GM18873 (cell line): ENCODE measurements around the gene CFH.
"Not testable (repeated sequence)": the region's sequence is repeated elsewhere in the genome, so short reads cannot be mapped to it uniquely, and the experiment has no call there.

ENCODE experiments used
- ATAC-seq: cut with Tn5 transposase; IDR thresholded peaks from one replicate; pipeline ENCODE4 v1.9.1; 2021; ENCODE audit warnings: mild to moderate bottlenecking, moderate library complexity, moderate number of reproducible peaks; ENCODE audit not compliant: unreplicated experiment, low FRiP score

Gene CFH

DNA sequence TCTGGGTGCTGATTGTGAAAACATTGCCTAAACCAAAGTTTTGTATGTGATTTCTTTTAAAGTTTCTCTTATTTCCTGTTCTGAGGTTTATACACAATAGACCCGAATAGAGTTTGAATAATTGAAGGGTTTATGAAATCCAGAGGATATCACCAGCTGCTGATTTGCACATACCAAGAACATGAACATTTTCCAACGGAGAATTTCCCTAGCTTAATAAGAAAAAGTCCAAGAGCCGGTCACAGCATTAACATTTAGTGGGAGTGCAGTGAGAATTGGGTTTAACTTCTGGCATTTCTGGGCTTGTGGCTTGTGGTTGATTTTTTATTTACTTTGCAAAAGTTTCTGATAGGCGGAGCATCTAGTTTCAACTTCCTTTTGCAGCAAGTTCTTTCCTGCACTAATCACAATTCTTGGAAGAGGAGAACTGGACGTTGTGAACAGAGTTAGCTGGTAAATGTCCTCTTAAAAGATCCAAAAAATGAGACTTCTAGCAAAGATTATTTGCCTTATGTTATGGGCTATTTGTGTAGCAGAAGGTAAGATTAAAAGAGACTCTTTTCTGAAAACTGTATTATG lies at the start of gene CFH:
Gene CFH, plus strand, starts transcription at position 407 of the 579 bp plus-strand sequence. Its CDS starts 75 bp downstream, at position 482.
- ATAC-seq: no peak

DNA sequence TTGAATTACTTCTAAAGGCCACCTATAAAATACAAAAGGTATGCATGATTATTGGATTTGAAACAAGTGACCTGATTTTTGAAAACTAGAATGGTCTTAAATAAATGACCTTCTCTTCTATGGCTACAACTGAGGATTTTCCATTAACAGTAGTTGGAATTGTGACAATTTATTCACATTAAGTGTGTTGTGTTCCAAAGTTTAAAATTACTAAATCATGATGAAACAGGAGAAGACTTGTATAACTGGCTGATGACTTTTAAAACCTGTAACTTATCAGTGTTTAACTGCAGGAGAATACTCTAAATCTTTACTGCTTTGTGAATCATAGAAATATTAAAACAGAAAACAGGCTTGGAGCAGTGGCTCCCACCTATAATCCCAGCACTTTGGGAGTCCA lies 48.2 kb upstream of the CFH start:
- no peak for ATAC-seq

DNA sequence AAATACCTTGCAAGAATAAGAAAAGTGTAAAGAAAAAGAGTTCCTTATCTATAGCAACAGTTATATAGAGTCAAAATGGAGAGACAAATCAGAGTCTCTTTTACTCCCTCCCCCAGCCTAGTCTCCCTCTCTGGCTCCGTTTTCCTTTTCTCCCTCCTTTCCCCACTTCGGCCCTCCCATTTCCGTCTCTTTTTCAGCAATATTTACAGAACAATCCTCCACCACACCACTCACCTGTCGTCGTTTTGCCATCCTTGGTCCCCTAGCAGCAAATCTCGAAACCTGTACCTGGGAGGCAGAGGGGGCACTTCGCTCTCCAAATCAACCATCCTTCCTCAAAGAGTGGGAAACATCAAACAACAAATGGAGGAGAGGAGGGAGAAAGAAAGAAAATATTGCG lies 43.9 kb upstream of the CFH start:
- no peak for ATAC-seq

DNA sequence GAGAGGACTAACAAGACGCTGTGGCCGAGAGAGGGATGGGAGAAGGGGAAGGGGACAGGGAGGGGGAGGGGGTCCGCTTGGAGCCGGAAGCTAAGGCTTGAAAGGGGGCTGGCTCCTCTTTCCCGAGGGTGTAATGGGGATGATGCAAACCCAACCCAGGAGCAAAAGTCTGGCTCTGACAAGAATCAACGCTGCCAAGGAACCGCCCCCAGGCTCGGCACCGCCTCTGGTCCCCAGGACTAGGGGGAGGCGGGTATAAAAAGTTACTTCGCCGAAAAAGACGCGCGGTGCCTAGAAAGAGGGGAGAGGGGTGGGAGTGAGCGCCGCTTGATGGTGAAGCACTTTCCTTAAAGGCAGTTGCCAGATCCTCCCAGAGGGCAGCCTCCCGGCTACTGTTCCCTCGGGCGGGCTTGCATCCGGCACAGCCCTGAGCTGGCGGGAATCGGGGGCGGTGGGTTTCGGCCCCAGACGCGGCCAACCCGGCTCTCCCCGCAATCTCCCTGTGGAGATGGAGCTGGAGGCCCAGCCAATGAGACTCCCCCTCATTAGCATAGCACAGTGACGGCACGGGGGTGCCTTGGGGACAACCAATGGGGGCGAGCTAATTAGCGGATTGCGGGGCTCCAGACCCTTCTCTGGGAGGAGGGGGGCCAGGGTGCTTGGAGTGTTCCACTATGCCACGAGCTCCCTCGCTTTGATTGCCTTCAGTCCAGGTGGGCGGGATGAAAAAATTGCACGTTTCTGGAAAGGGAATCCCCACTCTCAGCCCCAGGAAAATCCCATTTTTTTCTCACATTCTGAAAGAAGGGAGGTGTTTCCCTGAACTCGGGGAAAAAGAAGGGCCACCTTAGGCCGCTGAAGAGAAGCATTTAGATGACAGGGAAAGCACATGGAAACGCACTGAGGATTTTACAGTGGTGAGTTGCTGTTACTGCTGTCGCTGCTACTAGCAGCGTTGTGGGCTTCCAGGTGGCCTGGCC lies 43.2 kb upstream of the CFH start, which contains the start of gene KCNT2:
Gene KCNT2, minus strand, starts transcription at position 51 of the 980 bp plus-strand sequence. CDS start 131 bp downstream, outside the sequence.
- ATAC-seq: no peak

DNA sequence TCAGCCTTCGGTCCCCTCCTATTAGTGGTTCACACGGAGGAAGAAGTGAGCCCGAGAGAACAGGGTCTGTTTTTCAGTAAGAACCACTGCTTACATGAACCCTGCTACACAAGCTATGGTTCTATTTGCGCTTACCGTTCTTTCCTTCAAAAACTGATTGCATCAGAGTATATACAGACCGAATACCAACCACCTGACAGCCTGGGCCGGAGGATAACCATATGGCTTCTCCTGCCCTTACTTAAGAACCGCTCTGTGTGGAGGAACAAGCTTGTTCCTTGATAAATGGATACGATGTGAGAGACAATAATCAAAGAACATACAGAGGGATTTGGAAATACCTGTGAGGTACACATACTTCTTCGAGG lies 42.5 kb upstream of the CFH start:
- ATAC-seq: no peak

DNA sequence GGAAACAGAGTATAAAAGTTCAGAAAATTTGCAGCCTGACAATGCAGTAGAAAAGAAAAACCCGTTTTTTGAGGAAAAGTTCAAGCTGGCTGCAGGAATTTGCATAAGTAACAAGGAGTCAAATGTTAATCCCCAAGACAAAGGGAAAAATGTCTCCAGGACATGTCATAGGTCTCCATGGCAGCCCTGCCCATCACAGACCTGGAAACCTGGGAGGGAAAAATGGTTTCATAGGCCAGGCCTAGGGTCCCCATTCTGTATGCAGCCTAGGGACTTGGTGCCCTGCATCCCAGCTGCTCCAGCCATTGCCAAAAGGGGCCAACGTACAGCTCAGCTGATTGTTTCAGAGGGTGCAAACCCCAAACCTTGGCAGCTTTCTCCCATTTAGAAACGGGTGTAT lies 40.0 kb upstream of the CFH start:
- no peak for ATAC-seq

DNA sequence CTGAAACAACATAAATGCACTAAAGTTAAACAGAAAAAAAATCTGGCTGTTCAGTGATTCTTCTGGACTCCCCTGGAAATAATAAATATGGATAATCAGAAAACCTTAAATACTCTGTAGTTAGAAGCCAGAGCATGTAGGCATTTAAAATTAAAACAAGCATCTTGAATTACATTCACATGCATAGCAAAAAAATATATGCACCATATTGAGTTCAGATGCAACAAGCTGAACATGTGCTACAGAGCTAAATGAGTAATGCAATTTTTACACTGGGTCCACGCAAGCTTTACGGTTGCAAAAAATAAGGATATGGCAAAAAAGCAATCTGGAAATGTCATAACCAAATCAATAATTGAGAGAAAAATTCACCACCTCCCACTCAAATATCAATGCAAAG lies 32.1 kb upstream of the CFH start:
- no peak for ATAC-seq

DNA sequence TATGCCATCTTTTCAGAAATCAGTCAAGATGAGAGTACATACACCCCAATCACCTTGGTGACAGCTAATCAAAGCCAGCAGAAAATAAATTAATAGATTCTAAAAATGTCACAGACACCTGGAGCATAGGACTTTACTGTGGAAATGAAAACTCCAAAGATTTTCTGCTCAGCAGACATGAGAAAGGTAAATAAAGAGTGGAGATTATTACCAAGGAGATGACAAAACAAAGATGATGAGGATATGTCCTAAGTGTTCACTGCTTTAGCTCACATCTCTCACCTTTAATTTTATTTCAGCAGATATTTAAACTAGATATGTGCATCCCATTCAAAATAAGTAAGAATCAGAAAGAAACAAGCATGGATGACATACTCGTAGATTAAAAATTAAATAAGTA lies 28.8 kb upstream of the CFH start:
- ATAC-seq: no peak

DNA sequence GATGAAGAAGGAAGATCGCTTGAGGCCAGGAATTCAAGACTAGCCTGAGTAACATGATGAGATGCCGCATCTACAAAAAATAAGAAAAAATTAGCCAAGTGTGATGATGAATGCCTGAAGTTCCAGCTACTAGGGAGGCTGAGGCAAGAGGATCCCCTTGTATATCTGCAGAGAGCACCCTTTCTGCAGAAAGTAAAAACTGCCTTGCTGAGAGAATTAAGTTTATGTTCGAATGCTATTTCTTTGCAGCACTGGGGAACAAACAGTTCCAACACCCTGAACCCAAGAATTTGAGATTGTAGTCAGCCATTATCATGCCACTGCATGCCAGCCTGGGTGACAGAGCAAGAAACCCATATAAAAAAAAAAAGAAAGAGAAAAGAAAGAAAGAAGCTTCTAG lies 23.0 kb upstream of the CFH start:
- ATAC-seq: no peak

DNA sequence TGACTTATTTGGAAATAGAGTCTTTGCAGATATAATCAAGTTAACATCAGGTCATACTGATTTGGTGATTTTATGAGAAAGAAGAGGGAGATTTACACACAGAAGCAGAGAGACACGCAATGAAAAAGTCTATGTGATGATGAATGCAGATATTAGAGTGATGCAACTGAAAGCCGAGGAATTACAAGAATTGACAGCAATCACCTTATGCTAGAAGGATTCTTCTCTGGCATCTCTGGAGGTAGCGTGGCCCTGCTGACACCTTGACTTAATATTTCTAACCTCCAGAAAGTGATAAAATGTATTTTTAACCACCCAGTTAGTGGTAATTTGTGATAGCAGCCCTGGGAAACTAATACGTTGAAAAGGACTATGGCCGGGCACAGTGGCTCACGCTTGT lies 14.2 kb upstream of the CFH start:
- ATAC-seq: no peak

DNA sequence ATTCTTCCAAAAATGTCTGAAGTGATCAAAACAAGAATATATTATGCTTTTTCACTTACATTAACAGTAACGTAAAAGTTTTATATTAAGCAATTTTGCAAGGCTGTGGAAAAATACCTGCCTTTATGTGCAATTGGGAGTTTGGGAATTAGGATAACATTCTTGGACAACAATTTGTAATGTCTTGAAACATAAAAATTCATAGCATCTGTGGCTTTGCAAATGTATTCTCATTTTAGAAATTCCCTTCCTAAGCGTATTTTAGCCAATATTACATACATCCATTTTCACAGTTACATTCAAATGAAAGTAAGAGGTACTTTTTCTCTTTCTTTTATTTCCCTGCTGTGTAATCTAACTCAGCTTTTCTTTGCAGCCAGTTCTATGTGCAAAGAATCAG lies 13.4 kb upstream of the CFH start:
- no peak for ATAC-seq

DNA sequence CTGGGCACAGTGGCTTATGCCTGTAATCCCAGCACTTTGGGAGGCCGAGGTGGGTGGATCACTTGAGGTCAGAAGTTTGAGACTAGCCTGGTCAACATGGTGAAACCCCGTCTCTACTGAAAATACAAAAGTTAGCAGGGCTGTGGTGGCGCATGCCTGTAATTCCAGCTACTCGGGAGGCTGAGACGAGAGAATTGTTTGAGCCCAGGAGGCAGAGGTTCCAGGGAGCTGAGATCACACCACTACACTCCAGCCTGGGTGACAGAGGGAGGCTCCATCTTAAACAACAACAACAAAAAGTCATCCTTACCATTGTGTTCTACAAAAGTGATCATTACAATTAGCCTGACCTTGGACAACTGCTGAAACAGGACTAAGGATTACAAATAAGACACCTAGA lies 12.6 kb upstream of the CFH start:
- ATAC-seq: not testable (repeated sequence)

DNA sequence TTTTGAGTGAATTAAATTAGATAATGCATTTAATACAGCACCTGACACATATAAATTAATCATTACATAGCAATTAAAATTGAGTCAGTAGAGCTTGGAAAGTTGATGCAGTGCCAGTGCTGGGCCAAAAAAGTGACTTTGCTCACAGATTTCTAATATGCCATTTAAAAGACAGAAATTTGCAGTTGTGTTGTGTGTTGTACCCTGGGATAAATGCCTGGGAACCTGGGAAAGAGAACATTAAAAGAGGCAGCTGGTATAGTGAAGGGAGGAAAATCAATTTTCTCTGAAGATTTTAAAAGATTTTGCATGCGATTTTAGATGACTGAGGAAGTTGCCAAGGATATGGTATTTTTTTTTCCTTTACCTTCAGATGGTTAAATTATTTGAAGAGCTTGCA lies 10.9 kb upstream of the CFH start:
- no peak for ATAC-seq

DNA sequence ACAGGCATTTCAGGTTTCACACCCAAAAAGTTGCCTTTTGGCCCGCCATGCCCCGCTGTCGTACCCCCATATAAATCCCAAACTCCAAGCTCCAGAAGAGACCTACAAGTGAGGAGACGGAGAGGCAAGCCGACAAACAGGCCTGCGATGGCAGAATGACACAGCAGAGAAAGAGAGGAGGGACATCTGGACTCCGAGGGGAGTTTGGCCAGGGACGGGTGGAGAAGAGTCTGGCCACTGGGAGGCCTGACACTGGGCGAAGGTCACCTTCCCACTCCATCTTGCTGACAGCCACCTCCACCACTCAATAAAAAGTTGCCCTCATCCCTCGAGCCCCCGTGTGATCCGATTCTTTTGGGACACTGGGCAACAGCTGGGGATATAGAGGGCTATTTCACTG lies 1.9 kb upstream of the CFH start:
- ATAC-seq: no peak

DNA sequence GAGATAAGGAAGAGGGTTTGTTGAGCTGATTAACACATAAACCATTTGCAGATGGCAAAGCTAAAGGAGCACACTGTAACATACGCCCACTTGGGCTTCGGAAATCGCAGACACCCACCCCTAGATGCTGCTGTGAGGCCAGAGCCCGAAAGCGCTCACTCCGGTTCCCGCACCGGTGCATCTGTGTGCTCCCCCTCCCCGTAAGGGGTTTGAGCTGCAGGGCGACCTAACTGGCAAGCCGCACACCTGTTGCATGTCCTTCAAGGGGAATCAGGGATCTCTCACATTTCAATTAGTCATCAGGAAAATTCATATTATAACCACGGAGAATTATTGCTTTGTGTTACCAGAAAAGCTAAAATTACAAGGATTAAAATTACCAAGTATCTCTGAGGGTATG lies 1.4 kb upstream of the CFH start:
- ATAC-seq: no peak

DNA sequence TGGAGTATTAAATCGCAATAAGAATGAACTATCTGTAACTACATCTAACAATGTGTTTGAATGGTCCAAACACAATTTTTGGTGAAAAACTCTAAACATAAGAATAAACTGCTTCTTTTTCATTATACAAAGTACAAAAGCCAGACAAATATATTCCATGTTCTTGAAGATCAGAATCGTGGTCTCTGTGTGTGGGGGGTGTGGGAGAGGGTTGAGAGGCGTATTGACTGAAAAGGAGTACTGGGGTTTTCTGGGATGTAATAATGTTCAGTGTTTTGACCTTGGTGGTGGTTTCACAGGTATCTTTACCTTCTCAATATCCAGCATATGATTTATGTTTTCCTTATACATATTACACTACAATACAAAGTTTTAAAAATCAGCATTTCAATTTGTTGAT lies 764 bp upstream of the CFH start:
- no peak for ATAC-seq

DNA sequence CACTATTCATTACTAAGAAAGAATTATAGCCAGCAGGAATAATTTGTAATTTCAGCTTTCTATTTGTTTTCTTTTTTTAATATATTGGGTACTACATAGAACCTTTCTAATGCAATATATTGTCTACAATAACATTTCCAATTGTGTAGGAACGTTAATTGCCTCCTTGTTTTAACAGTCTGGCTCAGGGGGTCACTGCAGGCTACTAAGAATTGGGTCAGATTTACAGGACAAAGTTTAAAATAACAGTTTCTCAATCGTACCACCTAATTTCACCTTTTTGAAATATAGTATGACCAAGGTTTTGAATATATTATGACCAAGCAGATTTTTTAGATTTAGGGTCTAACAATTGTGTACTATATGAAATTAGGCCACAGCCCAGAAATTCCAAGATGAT lies 2.4 kb downstream of the CFH start:
- no peak for ATAC-seq

DNA sequence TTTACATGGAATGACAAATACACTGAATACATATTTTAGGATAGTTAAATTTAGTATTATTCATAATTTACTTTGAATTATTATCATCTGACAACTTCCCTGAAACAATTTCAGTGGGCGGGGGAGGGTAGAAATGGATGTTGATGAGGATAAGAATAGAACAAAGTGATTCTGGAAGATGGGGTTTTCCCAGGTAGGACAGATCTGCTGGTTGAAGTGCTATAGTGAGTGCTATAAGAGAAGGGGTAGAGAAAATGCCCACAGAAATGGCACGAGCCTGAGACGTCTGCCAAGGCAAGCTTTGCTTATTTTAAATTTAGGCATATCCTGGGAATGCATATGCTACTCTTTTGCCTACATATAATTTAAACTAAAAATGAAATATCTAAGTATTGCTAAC lies 3.2 kb downstream of the CFH start:
- ATAC-seq: no peak

DNA sequence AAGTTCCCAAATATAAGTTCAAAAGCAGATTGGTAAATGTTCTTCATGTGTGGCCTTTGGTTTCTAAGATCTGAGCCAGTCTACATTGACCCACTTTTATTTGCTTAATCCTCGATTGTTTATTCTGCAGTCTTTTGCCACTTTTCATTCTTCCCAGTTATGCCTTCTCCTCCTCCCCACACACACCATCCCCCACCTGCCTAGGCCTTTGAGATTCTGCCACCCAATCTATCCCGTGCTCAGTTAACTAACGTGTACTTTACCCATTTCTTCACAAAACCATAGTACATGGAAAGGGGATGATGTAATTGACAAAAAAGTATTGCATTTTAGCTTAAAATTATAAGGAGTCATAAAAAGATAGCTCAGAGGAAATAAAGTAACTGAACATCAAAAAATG lies 3.7 kb downstream of the CFH start:
- ATAC-seq: no peak

DNA sequence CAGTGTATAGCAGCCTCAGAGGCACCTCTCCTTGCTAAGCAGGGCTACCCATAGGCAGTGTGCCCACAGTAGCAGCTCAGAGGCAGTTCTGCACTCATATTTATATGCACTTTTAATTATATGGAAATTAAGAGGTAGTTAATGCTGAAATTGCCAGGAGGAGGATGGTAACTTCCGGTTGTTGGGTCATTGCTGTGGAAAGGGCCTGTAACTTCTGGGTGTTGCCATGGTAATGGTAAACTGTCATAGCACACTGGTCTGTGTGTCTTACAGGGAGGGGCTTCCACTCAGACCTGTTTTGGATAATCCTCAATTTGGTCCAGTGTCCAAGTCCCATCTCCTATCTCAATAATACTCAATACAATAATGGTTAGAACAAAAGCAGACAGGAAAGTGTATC lies 7.6 kb downstream of the CFH start:
- no peak for ATAC-seq

DNA sequence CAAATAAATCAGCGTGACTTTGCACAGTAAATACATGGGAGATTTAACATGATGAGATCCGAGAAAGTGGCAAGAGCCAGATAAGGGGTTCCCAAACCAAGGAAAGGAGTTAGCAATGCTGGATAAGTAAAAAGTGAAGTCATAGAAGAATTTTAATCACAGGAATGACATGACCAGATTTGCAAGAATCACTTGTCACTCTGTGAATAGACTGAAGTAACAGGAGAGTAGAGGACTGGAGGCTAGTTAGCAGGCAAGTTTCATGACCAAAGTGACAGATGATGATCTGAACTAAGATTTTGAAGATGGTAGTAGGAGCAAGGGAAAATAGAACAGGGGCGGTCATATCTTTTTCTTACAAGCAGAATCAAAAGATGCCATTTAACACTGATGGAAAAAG lies 8.4 kb downstream of the CFH start:
- no peak for ATAC-seq

DNA sequence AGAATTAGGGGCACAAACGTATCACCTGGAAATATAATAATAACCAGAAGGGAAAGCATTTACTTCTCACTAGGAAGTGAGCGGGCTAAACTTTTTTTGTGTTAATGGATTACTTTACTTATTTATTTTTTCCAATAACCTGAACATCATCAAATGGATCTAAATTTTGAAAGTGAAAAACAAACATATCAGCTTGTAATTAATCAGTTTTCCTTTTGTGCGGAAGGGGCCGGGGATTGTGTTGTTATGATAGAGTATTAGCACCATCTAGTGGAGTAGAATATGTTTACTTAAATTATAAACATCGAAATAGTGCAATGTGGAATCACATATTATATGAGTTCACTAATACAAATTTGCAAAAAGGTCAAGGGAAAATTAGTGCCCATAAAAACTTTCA lies 9.0 kb downstream of the CFH start:
- peak; percentile 75 for ATAC-seq
